Mononuclear cell (primary cell): ENCODE results near the gene KCNAB2. TPM values are rescaled to one million over a fixed set of nuclear protein-coding genes. Genes with fewer than 3 reads are reported as not detected.

Source experiments
- H3K27me3 ChIP-seq: 2 replicates; pipeline ENCODE4 v1.6.0; 2011; ENCODE audit warnings: low read length, control low read depth; ENCODE audit not compliant: insufficient read depth
- H3K4me1 ChIP-seq: 2 replicates; pipeline ENCODE4 v1.5.1; 2011; ENCODE audit warnings: mild to moderate bottlenecking, low read length, control low read depth; ENCODE audit not compliant: insufficient read depth
- H3K4me3 ChIP-seq: 2 replicates; pipeline ENCODE4 v1.5.1; 2011; ENCODE audit warnings: mild to moderate bottlenecking, low read length, moderate library complexity
- H3K9me3 ChIP-seq: 2 replicates; pipeline ENCODE4 v1.5.1; 2011; ENCODE audit warnings: low read depth, mild to moderate bottlenecking, control low read depth, low read length
- total RNA-seq: library from RNA; depleted of rRNA; stranded (reverse); fragments of >200 nt; gene quantifications from one replicate; pipeline ENCODE4 v1.2.3, GENCODE V29; 2012

KCNAB2 gene
- total RNA-seq, 1 donor, result 66.3 TPM

GRCh38 chr1:6144647-6145395 is 99.1 kb downstream of the KCNAB2 start:
- Histone ChIP-seq H3K4me1 (peaks cover 6% of the 10 kb centered on the region), H3K27me3 (no peaks in the 10 kb centered on the region), H3K9me3 (no peaks in the 10 kb centered on the region), H3K4me3 (no peak overlapping the region)

DNA sequence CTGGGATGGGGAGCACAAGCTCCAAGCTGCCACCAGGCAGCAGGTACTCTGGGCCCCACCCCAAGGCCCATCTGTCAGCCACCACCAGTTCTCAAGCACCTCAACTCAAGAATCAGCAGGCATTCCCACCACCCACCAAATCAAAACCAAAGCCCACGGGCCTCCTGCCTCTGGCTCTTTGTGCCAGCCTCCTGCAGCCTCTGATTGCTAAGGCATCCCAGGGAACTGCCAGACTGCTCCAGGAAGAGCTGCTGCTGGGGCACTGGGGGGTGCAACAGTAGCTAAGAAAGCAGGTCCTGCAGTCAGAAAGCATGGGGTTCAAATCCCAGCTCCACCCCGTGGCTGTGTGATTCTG is 99.7 kb downstream of the KCNAB2 start:
- Histone ChIP-seq H3K4me3 (no peak overlapping the region), H3K9me3 (no peaks in the 10 kb centered on the region), H3K4me1 (peaks cover 6% of the 10 kb centered on the region), H3K27me3 (no peaks in the 10 kb centered on the region)

DNA sequence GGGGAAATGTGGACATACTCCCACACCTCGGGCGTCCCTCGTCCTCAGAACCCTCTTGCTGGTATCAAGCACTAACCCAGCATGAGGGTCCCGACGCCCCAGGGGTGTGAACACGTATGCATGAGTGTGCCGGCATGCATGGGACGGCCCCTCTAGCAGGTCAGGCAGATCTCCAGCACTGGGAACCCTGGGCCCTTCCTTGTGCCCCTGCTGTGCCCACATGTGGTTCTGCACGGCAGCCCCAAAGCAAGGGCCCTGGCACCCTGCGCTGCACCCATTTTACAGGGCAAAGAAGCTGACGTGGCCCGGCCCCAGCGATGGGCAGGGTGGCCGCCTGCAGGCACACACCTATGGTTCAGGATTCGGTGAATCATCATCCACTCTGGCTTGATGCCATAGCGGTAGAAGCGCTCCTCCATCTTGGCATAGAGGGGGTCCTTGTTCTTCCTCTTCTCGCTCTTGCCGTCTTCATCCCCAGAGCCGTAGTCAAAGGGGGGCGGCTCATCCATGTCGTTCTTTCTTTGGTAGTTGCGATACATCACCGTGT is 100.2 kb downstream of the KCNAB2 start:
- H3K27me3 ChIP-seq, result no peaks in the 10 kb centered on the region
- no peak overlapping the region for H3K4me3 ChIP-seq
- H3K4me1 ChIP-seq, result peaks cover 6% of the 10 kb centered on the region
- H3K9me3 ChIP-seq, result no peaks in the 10 kb centered on the region

DNA sequence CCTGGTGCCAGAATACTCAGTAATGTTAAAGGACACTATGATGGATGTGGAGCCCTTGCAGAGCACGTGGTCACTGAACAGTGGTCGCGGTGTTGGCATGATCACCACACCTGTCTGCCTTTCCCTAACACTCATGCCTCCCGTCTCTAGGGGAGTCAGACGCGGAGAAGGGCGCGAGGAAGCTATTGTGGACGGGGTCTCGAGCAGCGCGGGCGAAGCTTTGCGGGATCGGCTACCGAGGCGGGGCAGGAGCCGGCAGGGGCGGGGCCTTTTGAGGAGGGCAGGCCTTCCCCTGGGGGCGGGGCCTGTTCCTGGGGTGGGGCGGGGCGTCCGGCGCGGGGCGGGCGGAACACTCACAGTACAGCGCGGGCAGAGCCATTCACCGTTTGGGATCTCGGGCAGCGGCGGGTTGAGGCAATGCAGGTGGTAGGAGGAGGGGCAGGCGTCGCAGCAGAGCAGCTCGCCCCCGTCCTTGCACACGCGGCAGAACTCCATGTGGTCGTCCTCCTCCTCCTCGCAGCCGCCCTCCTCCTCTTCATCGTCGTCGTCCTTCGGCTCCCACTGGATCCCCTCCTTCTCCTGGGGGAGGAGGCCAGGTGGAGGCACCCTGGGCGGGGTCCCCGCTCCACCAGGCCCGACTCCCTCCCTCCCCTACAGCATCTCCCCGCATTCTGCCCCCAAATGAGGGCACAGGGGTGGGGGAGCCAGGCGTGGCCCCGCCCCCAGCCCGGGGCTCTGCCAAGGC is 103.0 kb downstream of the KCNAB2 start:
- Histone ChIP-seq H3K4me1 (peaks cover 6% of the 10 kb centered on the region), H3K27me3 (no peaks in the 10 kb centered on the region), H3K4me3 (no peak overlapping the region), H3K9me3 (no peaks in the 10 kb centered on the region)

DNA sequence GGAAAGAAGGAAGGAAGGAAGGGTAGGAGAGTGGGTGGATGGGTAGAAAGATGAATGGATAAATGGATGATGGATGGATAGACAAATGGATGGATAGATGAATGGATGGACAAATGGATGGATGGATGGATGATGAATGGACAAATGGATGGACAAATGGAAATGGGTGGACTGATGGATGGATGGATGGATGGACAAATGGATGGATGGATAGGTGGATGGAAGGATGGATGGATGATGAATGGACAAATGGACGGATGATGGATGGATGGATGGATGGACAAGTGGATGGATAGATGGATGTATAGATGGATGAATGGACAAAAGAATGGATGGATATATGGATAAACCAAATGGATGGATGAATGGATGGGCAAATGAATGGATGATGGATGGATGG is 103.9 kb downstream of the KCNAB2 start:
- Histone ChIP-seq H3K4me3 (no peak overlapping the region), H3K27me3 (no peaks in the 10 kb centered on the region)

GRCh38 chr1:6150006-6150938 is 104.6 kb downstream of the KCNAB2 start:
- H3K4me3 ChIP-seq, result no peak overlapping the region

More for the DNA sequence above, 103.9 kb downstream of the KCNAB2 start:
- H3K4me1 ChIP-seq, result peaks cover 14% of the 10 kb centered on the region
- H3K9me3 ChIP-seq, result no peaks in the 10 kb centered on the region

More at GRCh38 chr1:6150006-6150938, 104.6 kb downstream of the KCNAB2 start:
- Histone ChIP-seq H3K9me3 (no peaks in the 10 kb centered on the region), H3K27me3 (no peaks in the 10 kb centered on the region), H3K4me1 (peaks cover 16% of the 10 kb centered on the region)

Other genes starting within 250 kb of the KCNAB2 start
- gene NPHP4, start 53.5 kb upstream of the KCNAB2 start, total RNA-seq, result 2.7 TPM
- under 0.01 TPM for gene CHD5, start 134.4 kb downstream of the KCNAB2 start, total RNA-seq
- 224 TPM for gene RPL22, start 153.7 kb downstream of the KCNAB2 start, total RNA-seq
- 2.1 TPM for gene RNF207, start 160.2 kb downstream of the KCNAB2 start, total RNA-seq
- gene ICMT, start 190.1 kb downstream of the KCNAB2 start, total RNA-seq, result 6.3 TPM
- not detected for gene HES3, start 198.3 kb downstream of the KCNAB2 start, total RNA-seq
- 0.84 TPM for gene GPR153, start 215.2 kb downstream of the KCNAB2 start, total RNA-seq